Keratinocyte (primary cell): ENCODE measurements around the gene SLC27A1. TPM values are rescaled to one million over a fixed set of nuclear protein-coding genes. Genes with fewer than 3 reads are reported as not detected.
A peak's percentile ranks its signal among the peaks of the same experiment; 100 is the strongest.

ENCODE experiments used
- DNase-seq: peaks from one replicate; pipeline ENCODE4 v3.0.0-alpha.2; 2011; ENCODE audit warnings: low read depth, missing footprints, low spot score
- FAIRE-seq: peaks from 2 replicates; lab custom pipeline; 2011; peaks lifted over from hg19 to GRCh38; lab: Jason Lieb, UNC
- H2AFZ ChIP-seq: 2 replicates; pipeline ENCODE4 v1.6.0; 2012; ENCODE audit warnings: low read length, control low read depth, inconsistent platforms; ENCODE audit not compliant: control insufficient read depth
- H3K27ac ChIP-seq: 2 replicates; pipeline ENCODE4 v1.5.1; 2011; ENCODE audit warnings: low read length; ENCODE audit not compliant: control insufficient read depth, insufficient read depth
- H3K27me3 ChIP-seq: 3 replicates; pipeline ENCODE4 v1.6.0; 2011; ENCODE audit warnings: low read length; ENCODE audit not compliant: control insufficient read depth, insufficient read depth; ENCODE audit errors: extremely low read depth
- H3K36me3 ChIP-seq, 2 experiments: 2 replicates in 1 of 2; 3 replicates in 1 of 2; pipeline ENCODE4 v1.5.1; 2011; ENCODE audit warnings: low read length in 2 of 2, mild to moderate bottlenecking in 1 of 2; ENCODE audit not compliant: control insufficient read depth in 2 of 2, insufficient read depth in 2 of 2; ENCODE audit errors: extremely low read depth in 1 of 2
- H3K4me1 ChIP-seq: 3 replicates; pipeline ENCODE4 v1.5.1; 2011; ENCODE audit warnings: low read length; ENCODE audit not compliant: control insufficient read depth, insufficient read depth; ENCODE audit errors: extremely low read depth
- H3K4me2 ChIP-seq: 3 replicates; pipeline ENCODE4 v1.6.0; 2011; ENCODE audit warnings: low read depth, low read length; ENCODE audit not compliant: control insufficient read depth, insufficient read depth; ENCODE audit errors: extremely low read depth
- H3K4me3 ChIP-seq, 3 experiments: fragments of 200-600 bp in 1 of 3; sonication (generic) in 1 of 3; 2 replicates in 2 of 3; 3 replicates in 1 of 3; pipeline ENCODE4 v1.5.1; 2011 to 2016; ENCODE audit warnings: low read length in 3 of 3, mild to moderate bottlenecking in 3 of 3, control low read depth in 2 of 3, inconsistent platforms in 1 of 3, low read depth in 1 of 3, mixed read lengths in 1 of 3, mixed run types in 1 of 3, moderate library complexity in 1 of 3; ENCODE audit not compliant: control insufficient read depth in 2 of 3, insufficient read depth in 2 of 3; ENCODE audit errors: extremely low read depth in 1 of 3
- H3K79me2 ChIP-seq: 2 replicates; pipeline ENCODE4 v1.6.0; 2012; ENCODE audit warnings: low read length; ENCODE audit not compliant: control insufficient read depth, insufficient read depth
- H3K9ac ChIP-seq: 3 replicates; pipeline ENCODE4 v1.6.0; 2011; ENCODE audit warnings: low read length; ENCODE audit not compliant: control insufficient read depth, insufficient read depth; ENCODE audit errors: extremely low read depth
- H3K9me1 ChIP-seq: 3 replicates; pipeline ENCODE4 v1.6.0; 2011; ENCODE audit warnings: low read length; ENCODE audit not compliant: control insufficient read depth, insufficient read depth; ENCODE audit errors: extremely low read depth
- H3K9me3 ChIP-seq: 2 replicates; pipeline ENCODE4 v1.5.1; 2012; ENCODE audit warnings: low read depth, low read length; ENCODE audit not compliant: control insufficient read depth
- H4K20me1 ChIP-seq: 3 replicates; pipeline ENCODE4 v1.6.0; 2011; ENCODE audit warnings: low read length; ENCODE audit not compliant: control insufficient read depth, insufficient read depth; ENCODE audit errors: extremely low read depth
- EZH2 ChIP-seq: IDR thresholded peaks from one replicate; pipeline ENCODE4 v1.6.1; 2012; ENCODE audit warnings: inconsistent platforms, mild to moderate bottlenecking, low read length, moderate library complexity
- dilution Hi-C: fragments of 300-500 bp; cut with MboI; formaldehyde crosslinking; loops from one replicate; pipeline ENCODE4 v1.7.0; 2020; ENCODE audit warnings: low sequenced_read_pairs; ENCODE audit not compliant: extremely low pct_ligation_motif_present
- polyA plus RNA-seq, 5 experiments: library from polyadenylated mRNA; depleted of rRNA in 3 of 5; stranded (reverse) in 3 of 5; stranded (forward) in 1 of 5; unstranded in 1 of 5; fragments of >200 nt; gene quantifications; 1 replicate in 1 of 5; 2 replicates in 3 of 5; 3 replicates in 1 of 5; pipeline versions ENCODE4 v1.2.1 to v1.2.3, GENCODE V29; 2011 to 2012; ENCODE audit warnings: missing spikeins in 2 of 5, low read depth in 1 of 5, low replicate concordance in 1 of 5
- TF ChIP-seq, protein P1 (sequence below), 3 experiments: IDR thresholded peaks in 1 of 3; conservative IDR thresholded peaks in 1 of 3; optimal IDR thresholded peaks in 1 of 3; 2 replicates in 2 of 3; 3 replicates in 1 of 3; pipeline versions ENCODE3 to v1.5.1; 2011; ENCODE audit warnings: low read length in 3 of 3, mild to moderate bottlenecking in 3 of 3, moderate library complexity in 2 of 3, control low read depth in 1 of 3, inconsistent platforms in 1 of 3; ENCODE audit not compliant: insufficient read depth in 2 of 3; ENCODE audit errors: extremely low read depth in 1 of 3

The SLC27A1 gene
- polyA plus RNA-seq, 1 donor (not counting 4 experiments of a cell fraction or from before 2014, with no cell fraction given), result 8.4 TPM

GRCh38 chr19:17467471-17468301, 2.6 kb upstream of the SLC27A1 start:
- no peak overlapping the region for H3K27ac ChIP-seq
- H3K4me2 ChIP-seq, result no peak overlapping the region
- H3K36me3 ChIP-seq, result no peaks in the 10 kb centered on the region
- no peak overlapping the region for H3K4me3 ChIP-seq
- DNase-seq, result no peak
- no peak for FAIRE-seq
- H4K20me1 ChIP-seq, result no peaks in the 10 kb centered on the region
- dilution Hi-C loops, result no loop called here
- no peaks in the 10 kb centered on the region for H3K9me3 ChIP-seq
- no peak overlapping the region for H3K9ac ChIP-seq
- H3K4me1 ChIP-seq, result peaks cover 20% of the 10 kb centered on the region
- H2AFZ ChIP-seq, result no peak overlapping the region
- TF ChIP-seq, protein P1, sequence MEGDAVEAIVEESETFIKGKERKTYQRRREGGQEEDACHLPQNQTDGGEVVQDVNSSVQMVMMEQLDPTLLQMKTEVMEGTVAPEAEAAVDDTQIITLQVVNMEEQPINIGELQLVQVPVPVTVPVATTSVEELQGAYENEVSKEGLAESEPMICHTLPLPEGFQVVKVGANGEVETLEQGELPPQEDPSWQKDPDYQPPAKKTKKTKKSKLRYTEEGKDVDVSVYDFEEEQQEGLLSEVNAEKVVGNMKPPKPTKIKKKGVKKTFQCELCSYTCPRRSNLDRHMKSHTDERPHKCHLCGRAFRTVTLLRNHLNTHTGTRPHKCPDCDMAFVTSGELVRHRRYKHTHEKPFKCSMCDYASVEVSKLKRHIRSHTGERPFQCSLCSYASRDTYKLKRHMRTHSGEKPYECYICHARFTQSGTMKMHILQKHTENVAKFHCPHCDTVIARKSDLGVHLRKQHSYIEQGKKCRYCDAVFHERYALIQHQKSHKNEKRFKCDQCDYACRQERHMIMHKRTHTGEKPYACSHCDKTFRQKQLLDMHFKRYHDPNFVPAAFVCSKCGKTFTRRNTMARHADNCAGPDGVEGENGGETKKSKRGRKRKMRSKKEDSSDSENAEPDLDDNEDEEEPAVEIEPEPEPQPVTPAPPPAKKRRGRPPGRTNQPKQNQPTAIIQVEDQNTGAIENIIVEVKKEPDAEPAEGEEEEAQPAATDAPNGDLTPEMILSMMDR (optimal IDR thresholded peaks at IDR 0.05 in 1 of 3, IDR thresholded peaks at IDR 0.05 in 1 of 3, conservative IDR thresholded peaks at IDR 0.05 in 1 of 3; ENCODE audit: extremely low read depth in 1 of 3, insufficient read depth in 2 of 3, low read length in 3 of 3), result no peak
- no peak for TF ChIP-seq EZH2
- H3K9me1 ChIP-seq, result no peaks in the 10 kb centered on the region
- peaks cover 13% of the 10 kb centered on the region for H3K79me2 ChIP-seq
- H3K27me3 ChIP-seq, result no peaks in the 10 kb centered on the region

- H3K79me2 ChIP-seq, result peaks cover 13% of the 10 kb centered on the region
- no peaks in the 10 kb centered on the region for H3K9me1 ChIP-seq
- H3K27me3 ChIP-seq, result no peaks in the 10 kb centered on the region
- peak overlapping the region; percentile 89 for H2AFZ ChIP-seq
- H3K4me2 ChIP-seq, result peak overlapping the region; percentile 96
- no peaks in the 10 kb centered on the region for H3K9me3 ChIP-seq
- peak overlapping the region; percentile 66 to 74 (median 67) for H3K4me3 ChIP-seq
- dilution Hi-C loops, result no loop called here
- H3K36me3 ChIP-seq, result no peaks in the 10 kb centered on the region
- peaks cover 26% of the 10 kb centered on the region for H3K4me1 ChIP-seq
- TF ChIP-seq, protein P1 (optimal IDR thresholded peaks at IDR 0.05 in 1 of 3, IDR thresholded peaks at IDR 0.05 in 1 of 3, conservative IDR thresholded peaks at IDR 0.05 in 1 of 3; ENCODE audit: extremely low read depth in 1 of 3, insufficient read depth in 2 of 3, low read length in 3 of 3), result no peak
- no peak for TF ChIP-seq EZH2
- peak overlapping the region; percentile 90 for H3K27ac ChIP-seq
- FAIRE-seq, result no peak
- peak overlapping the region; percentile 83 for H3K9ac ChIP-seq
- no peaks in the 10 kb centered on the region for H4K20me1 ChIP-seq
- peak; percentile 40 for DNase-seq
These were observed 1.8 kb upstream of the SLC27A1 start for GRCh38 chr19:17468302-17469091.
